ENCODE results near the gene THUMPD2.

THUMPD2 gene

DNA sequence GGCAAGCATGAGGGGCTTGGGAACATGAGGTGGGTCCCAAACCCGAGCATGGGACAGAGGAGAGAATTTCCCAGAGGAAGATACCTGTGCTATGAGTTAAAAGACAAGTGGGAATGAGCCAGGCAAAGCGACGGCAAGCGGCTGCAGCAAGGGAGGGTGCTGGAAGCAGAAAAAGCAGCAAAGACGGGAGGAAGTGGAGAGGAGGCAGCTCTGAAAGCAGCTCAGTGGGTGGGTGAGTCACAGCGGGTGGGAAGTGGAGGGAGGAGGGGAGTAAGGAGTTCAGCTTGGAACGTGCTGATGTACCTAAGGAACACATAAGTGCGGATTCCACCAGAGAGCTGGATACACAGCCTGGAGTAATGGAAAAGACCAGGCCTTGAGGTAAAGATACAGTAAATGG is 41.4 kb downstream of the THUMPD2 start:
- TF ChIP-seq, protein P1, sequence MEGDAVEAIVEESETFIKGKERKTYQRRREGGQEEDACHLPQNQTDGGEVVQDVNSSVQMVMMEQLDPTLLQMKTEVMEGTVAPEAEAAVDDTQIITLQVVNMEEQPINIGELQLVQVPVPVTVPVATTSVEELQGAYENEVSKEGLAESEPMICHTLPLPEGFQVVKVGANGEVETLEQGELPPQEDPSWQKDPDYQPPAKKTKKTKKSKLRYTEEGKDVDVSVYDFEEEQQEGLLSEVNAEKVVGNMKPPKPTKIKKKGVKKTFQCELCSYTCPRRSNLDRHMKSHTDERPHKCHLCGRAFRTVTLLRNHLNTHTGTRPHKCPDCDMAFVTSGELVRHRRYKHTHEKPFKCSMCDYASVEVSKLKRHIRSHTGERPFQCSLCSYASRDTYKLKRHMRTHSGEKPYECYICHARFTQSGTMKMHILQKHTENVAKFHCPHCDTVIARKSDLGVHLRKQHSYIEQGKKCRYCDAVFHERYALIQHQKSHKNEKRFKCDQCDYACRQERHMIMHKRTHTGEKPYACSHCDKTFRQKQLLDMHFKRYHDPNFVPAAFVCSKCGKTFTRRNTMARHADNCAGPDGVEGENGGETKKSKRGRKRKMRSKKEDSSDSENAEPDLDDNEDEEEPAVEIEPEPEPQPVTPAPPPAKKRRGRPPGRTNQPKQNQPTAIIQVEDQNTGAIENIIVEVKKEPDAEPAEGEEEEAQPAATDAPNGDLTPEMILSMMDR (conservative IDR thresholded peaks at IDR 0.05; ENCODE audit: control insufficient read depth, insufficient read depth, low read depth, low read length) = no peak
- DNase-seq (ENCODE audit: low read depth) = peak; percentile 85
- no peak overlapping the region for H3K4me3 ChIP-seq (ENCODE audit: control insufficient read depth, low read depth, low read length)

DNA sequence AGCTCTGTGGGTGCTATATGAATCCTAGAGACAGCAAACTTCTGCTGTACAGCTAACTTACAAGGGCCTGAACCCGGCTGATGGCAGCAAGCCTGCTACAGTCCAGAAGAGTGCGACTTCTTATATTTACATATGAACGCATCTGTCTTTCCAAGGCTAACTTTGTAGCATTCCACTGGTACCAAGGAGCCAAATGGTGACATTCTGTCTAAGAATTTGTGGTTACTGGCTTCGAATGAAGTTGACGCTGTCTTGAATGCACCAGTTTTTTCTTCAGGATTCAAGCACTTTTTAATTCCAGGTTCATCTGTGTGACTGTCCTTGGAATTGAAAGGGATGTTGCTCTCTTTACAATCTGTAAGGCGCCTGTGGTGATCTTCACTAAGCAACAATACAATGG is 42.4 kb downstream of the THUMPD2 start:
- no peak overlapping the region for H3K4me3 ChIP-seq (ENCODE audit: control insufficient read depth, low read depth, low read length)
- TF ChIP-seq, protein P1 (conservative IDR thresholded peaks at IDR 0.05; ENCODE audit: control insufficient read depth, insufficient read depth, low read depth, low read length) = no peak
- DNase-seq (ENCODE audit: low read depth) = peak; percentile 80

DNA sequence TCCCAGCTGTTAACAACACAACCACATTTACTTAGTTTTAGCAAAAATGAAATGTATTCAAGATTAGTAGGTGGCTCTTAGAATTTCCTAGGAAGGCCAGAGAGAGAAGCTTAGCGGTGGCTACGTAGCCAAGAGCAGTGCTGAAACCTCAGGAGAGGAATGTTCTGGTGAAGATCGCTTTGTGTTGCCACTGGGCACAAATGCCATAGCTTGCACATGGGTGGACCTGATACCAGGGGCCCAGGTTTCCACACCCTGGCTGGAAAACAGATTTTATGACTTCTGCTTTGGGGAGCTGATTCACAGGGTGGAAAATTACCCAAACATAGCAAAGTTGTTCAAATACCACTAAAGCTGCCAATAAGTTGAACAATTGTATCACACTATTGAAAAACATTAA is 43.4 kb downstream of the THUMPD2 start:
- no peak overlapping the region for H3K4me3 ChIP-seq (ENCODE audit: control insufficient read depth, low read depth, low read length)
- DNase-seq (ENCODE audit: low read depth) = no peak
- TF ChIP-seq, protein P1 (conservative IDR thresholded peaks at IDR 0.05; ENCODE audit: control insufficient read depth, insufficient read depth, low read depth, low read length) = no peak

DNA sequence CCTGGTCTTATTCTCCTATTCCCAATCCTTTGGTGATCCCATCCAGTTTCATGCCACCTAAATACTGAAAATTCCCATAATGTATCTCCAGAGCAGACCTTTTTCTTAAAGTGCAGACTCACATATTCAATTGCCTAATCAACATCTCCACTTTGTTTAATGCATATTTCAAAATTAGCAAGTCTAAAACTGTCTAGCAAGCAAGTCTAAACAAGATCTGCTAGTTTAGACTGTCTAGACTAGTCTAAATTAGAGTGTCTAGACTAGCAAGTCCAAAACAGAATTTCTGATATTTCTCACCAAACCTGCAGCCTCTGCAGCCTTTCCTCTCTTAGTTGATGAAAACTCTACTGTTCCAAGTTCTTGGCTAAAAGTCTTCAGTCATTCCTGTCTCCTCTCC is 44.6 kb downstream of the THUMPD2 start:
- no peak overlapping the region for H3K4me3 ChIP-seq (ENCODE audit: control insufficient read depth, low read depth, low read length)
- DNase-seq (ENCODE audit: low read depth) = no peak
- TF ChIP-seq, protein P1 (conservative IDR thresholded peaks at IDR 0.05; ENCODE audit: control insufficient read depth, insufficient read depth, low read depth, low read length) = no peak

DNA sequence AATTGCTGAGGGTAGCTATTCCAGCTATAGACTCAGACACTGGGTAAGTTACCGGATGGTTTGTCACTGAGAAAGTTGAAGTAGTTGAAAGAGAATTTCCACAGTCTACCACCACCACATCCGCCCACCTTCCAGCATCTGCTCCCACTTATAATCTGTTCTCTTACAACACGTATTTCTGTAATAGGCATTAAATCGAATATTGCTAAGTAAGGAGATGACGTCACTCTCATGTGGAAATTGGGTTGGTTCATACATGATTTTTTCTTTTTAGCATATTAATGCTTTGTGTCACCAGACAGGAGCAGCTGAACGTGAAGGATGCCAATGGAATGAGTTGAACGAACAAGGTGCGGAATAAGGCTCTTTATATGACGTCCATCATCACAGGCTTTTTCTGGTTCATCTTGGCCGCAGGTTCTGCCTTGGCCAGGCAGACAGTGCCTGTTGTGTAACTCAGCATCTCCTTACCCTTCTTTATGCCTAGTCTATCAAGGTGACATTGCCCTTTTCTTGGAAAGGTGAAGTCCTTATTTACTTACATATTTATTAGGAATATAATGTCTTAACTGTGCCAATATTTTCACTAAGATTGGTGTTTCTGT is 45.9 kb downstream of the THUMPD2 start:
- H3K4me3 ChIP-seq (ENCODE audit: control insufficient read depth, low read depth, low read length) = no peak overlapping the region
- TF ChIP-seq, protein P1 (conservative IDR thresholded peaks at IDR 0.05; ENCODE audit: control insufficient read depth, insufficient read depth, low read depth, low read length) = no peak
- DNase-seq (ENCODE audit: low read depth) = peak; percentile 93

DNA sequence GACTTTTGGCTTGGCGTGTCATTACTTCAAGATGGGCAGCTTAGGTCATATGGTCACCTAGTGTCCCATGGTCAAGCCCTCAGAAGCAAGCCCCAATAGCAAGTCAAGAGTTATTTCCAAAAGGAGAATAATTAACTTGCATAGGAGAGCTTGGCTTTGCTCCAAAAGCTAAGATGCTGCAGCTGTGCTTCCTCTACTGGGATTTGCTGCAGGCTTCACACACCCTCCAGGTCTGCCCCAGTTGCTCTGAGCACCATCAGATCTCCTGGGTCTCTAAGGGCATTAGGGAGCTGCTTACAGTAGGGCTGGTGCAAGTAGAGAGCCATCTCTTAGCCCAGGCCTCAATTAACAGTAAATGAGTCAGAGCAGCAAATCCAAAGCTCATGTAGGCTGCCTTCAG is 46.6 kb downstream of the THUMPD2 start:
- DNase-seq (ENCODE audit: low read depth) = peak; percentile 36
- TF ChIP-seq, protein P1 (conservative IDR thresholded peaks at IDR 0.05; ENCODE audit: control insufficient read depth, insufficient read depth, low read depth, low read length) = no peak
- H3K4me3 ChIP-seq (ENCODE audit: control insufficient read depth, low read depth, low read length) = no peak overlapping the region

DNA sequence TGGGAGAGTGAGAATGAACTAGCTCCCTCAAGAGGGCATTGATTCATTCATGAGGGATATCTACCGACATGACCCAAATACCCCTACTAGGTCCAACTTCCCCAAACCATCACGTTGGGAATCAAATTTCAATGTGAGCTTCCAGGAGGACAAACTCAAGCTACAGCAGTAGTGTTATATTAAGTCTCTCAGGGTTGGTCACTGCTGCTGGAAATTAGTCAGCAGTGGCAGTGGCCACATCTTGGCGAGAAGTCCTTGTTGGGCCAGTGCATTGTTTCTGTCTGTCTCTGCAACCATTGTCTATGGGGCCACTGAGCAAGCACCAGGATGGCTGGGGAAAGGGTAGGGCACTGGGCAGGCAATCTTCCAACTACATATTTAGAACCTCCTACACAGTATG is 47.5 kb downstream of the THUMPD2 start:
- no peak overlapping the region for H3K4me3 ChIP-seq (ENCODE audit: control insufficient read depth, low read depth, low read length)
- no peak for DNase-seq (ENCODE audit: low read depth)
- TF ChIP-seq, protein P1 (conservative IDR thresholded peaks at IDR 0.05; ENCODE audit: control insufficient read depth, insufficient read depth, low read depth, low read length) = no peak

Measured in fibroblast of mammary gland (primary cell).